Right renal pelvis (tissue), 4 donors: Measurements from ENCODE around the gene PSMB3. TPM values are rescaled to one million over a fixed set of nuclear protein-coding genes. Genes with fewer than 3 reads are reported as not detected.
"Not testable (repeated sequence)": the region's sequence is repeated elsewhere in the genome, so short reads cannot be mapped to it uniquely, and the experiment has no call there.

ENCODE experiments used
- DNase-seq, 4 donors: peaks; one replicate each; pipeline ENCODE4 v3.0.0-alpha.2; 2013; ENCODE audit warnings: low read depth in 4 of 4, low spot score in 3 of 4, missing footprints in 1 of 4
- polyA plus RNA-seq, 4 donors: library from polyadenylated mRNA; unstranded; fragments of 120-200 nt; gene quantifications; one replicate each; pipeline ENCODE4 v1.2.1, GENCODE V29; 2013; ENCODE audit not compliant: insufficient read length in 4 of 4

PSMB3 gene
- polyA plus RNA-seq, 4 donors, result 114 to 135 (median 122) TPM

GRCh38 chr17:38715216-38715943 is 37.2 kb upstream of the PSMB3 start:
- DNase-seq, result no peak

GRCh38 chr17:38716368-38717005 is 36.1 kb upstream of the PSMB3 start:
- no peak for DNase-seq

GRCh38 chr17:38717139-38717745 is 35.3 kb upstream of the PSMB3 start:
- DNase-seq, result no peak

- DNase-seq, result no peak
Observed at GRCh38 chr17:38719289-38719942, 33.1 kb upstream of the PSMB3 start.

- DNase-seq, result no peak
Observed at GRCh38 chr17:38719943-38720641, 32.4 kb upstream of the PSMB3 start.

GRCh38 chr17:38720941-38721340 is 31.6 kb upstream of the PSMB3 start:
- no peak for DNase-seq

- no peak for DNase-seq
Observed at GRCh38 chr17:38721802-38722201, 30.7 kb upstream of the PSMB3 start.

GRCh38 chr17:38724337-38724988 is 28.1 kb upstream of the PSMB3 start:
- DNase-seq, result no peak

GRCh38 chr17:38725066-38725465 is 27.5 kb upstream of the PSMB3 start:
- DNase-seq, result no peak

GRCh38 chr17:38726145-38726544 is 26.4 kb upstream of the PSMB3 start:
- not testable (repeated sequence) for DNase-seq

- DNase-seq, result no peak
Observed at GRCh38 chr17:38727736-38728135, 24.8 kb upstream of the PSMB3 start.

GRCh38 chr17:38728290-38728831 is 24.2 kb upstream of the PSMB3 start:
- DNase-seq, result no peak

- DNase-seq, result no peak
Observed at GRCh38 chr17:38729368-38729885, 23.1 kb upstream of the PSMB3 start.

GRCh38 chr17:38729886-38730525 is 22.5 kb upstream of the PSMB3 start, which contains the start of gene CISD3:
TSS of gene CISD3 (plus strand) at chr17:38730341. CDS start at chr17:38730359, 18 bp downstream.
- DNase-seq, result no peak

GRCh38 chr17:38730526-38731379 is 21.8 kb upstream of the PSMB3 start:
- no peak for DNase-seq

GRCh38 chr17:38731526-38732294 is 20.8 kb upstream of the PSMB3 start:
- DNase-seq, result no peak
